HFF-Myc (cell line): ENCODE results near the gene RMDN2.

Source experiments
- DNase-seq: peaks from one replicate; pipeline ENCODE4 v3.0.0-alpha.2; 2011; ENCODE audit warnings: low read depth; ENCODE audit errors: extremely low read depth
- H3K4me3 ChIP-seq: replicated peaks from 2 replicates; pipeline ENCODE4 v1.5.1; 2011; ENCODE audit warnings: low read depth, mild to moderate bottlenecking, control low read depth, low read length
- CTCF ChIP-seq: IDR thresholded peaks from 2 replicates; pipeline ENCODE4 v1.5.1; 2012; ENCODE audit warnings: mild to moderate bottlenecking, low read depth, low read length, control low read depth; ENCODE audit errors: missing control alignments

Gene RMDN2

GRCh38 chr2:37890893-37891495 is 34.1 kb upstream of the RMDN2 start:
- peak; percentile 91 for TF ChIP-seq CTCF
- no peak overlapping the region for H3K4me3 ChIP-seq
- DNase-seq: no peak

GRCh38 chr2:37891846-37892435 is 33.1 kb upstream of the RMDN2 start:
- no peak for TF ChIP-seq CTCF
- DNase-seq: no peak
- H3K4me3 ChIP-seq: no peak overlapping the region

- no peak for DNase-seq
- no peak overlapping the region for H3K4me3 ChIP-seq
- no peak for TF ChIP-seq CTCF
These were observed 32.5 kb upstream of the RMDN2 start for GRCh38 chr2:37892436-37893114.

GRCh38 chr2:37893327-37893726 is 31.8 kb upstream of the RMDN2 start:
- DNase-seq: no peak
- no peak overlapping the region for H3K4me3 ChIP-seq
- TF ChIP-seq CTCF: no peak

- DNase-seq: no peak
- no peak overlapping the region for H3K4me3 ChIP-seq
- TF ChIP-seq CTCF: no peak
These were observed 31.0 kb upstream of the RMDN2 start for GRCh38 chr2:37894047-37894446.

- no peak for DNase-seq
- no peak overlapping the region for H3K4me3 ChIP-seq
- TF ChIP-seq CTCF: no peak
These were observed 30.5 kb upstream of the RMDN2 start for GRCh38 chr2:37894601-37895000.
